Measurements from ENCODE around the gene SRRM3.

- TF ChIP-seq FOXP2 (optimal IDR thresholded peaks at IDR 0.05; ENCODE audit: borderline replicate concordance, extremely low read depth, extremely low read length, insufficient read depth) = peak; percentile 54
- no peak for TF ChIP-seq SIN3A (IDR thresholded peaks at IDR 0.05; ENCODE audit: borderline replicate concordance, insufficient read depth, low read length)
These were observed 89.9 kb downstream of the SRRM3 start for GRCh38 chr7:76291351-76292212.
